CMK (cell line): Measurements from ENCODE around the gene PLIN3.
"Not testable (repeated sequence)": the region's sequence is repeated elsewhere in the genome, so short reads cannot be mapped to it uniquely, and the experiment has no call there.

Source experiments
- DNase-seq: peaks from one replicate; pipeline ENCODE4 v3.0.0-alpha.2; 2010; ENCODE audit warnings: low read depth

The PLIN3 gene, protein sequence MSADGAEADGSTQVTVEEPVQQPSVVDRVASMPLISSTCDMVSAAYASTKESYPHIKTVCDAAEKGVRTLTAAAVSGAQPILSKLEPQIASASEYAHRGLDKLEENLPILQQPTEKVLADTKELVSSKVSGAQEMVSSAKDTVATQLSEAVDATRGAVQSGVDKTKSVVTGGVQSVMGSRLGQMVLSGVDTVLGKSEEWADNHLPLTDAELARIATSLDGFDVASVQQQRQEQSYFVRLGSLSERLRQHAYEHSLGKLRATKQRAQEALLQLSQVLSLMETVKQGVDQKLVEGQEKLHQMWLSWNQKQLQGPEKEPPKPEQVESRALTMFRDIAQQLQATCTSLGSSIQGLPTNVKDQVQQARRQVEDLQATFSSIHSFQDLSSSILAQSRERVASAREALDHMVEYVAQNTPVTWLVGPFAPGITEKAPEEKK

DNA sequence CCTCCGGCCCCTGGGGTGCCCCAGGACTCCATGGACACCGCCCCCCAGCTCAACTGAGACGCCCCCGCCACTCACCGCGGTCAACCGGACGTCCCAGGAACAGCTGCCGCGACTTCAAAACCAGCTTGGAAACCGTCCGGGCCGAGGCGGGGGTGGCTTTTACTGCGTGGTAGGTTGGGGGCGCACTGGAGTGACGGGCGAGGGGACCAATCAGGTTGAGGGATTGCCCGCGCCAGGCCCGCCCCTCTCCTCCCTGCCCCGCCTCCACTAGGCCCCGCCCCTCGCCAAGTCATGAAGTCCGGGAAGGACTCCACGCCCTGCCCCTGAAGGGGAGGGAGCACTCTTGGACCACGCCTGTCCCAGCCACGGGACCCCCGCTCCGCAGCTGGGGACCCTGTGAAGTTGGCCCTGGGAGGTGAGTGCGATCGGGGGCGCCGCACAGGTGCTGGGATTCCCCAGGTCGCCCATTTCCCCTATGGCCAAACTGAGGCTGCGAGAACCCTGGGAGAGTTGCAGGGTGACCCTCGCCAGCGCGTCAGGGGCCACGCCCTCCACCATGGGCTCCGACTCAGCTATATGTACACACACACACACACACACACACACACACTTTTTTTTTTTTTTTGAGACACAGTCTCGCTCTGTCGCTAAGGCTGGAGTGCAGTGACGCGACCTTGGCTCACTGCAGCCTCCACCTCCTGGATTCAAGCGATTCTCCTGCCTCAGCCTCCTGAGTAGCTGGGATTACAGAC, at the start of gene PLIN3:
Gene PLIN3, minus strand, starts transcription at position 134 of the 752 bp plus-strand sequence. CDS start 6,273 bp downstream, outside the sequence.
- peak; percentile 93 for DNase-seq

DNA sequence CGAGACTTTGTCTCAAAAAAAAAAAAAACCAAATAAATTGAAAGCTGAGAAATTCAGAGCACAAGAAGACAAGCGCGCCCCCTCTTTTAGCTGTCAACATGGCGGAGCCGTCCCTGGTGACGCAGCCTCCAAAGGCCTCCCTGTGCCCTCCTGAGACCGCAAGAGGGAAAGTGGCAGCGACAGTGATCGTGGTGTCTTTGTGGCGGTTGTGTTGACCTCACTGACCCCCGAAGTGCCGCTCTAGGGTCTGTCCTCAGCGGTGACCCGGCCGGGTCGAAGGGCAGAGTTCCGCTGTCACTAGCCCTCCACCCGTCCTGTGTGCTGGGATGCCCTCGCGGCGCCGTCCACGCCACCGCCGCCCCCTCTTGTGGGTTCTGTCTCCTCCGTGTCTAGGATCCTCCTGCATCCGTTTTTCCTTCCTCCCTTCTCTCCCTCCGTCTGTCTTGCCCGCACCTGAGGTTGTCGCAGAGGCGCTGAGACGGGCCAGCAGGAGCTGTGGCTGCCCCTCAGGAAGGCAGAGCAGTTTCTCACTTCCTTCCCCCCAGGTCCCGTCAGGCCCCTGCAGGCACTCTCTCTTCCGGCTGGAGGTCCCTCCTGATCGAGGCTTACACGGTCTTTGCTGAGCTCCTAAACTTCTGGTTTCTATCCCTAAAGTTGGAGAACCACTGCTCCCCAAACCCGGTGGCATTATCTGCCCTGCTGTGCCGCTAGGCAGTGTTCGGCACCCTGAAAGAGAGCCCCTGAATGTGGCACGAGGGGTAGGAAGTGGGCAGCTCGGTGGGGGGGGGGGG, 49.0 kb upstream of the PLIN3 start:
- peak; percentile 58 for DNase-seq

DNA sequence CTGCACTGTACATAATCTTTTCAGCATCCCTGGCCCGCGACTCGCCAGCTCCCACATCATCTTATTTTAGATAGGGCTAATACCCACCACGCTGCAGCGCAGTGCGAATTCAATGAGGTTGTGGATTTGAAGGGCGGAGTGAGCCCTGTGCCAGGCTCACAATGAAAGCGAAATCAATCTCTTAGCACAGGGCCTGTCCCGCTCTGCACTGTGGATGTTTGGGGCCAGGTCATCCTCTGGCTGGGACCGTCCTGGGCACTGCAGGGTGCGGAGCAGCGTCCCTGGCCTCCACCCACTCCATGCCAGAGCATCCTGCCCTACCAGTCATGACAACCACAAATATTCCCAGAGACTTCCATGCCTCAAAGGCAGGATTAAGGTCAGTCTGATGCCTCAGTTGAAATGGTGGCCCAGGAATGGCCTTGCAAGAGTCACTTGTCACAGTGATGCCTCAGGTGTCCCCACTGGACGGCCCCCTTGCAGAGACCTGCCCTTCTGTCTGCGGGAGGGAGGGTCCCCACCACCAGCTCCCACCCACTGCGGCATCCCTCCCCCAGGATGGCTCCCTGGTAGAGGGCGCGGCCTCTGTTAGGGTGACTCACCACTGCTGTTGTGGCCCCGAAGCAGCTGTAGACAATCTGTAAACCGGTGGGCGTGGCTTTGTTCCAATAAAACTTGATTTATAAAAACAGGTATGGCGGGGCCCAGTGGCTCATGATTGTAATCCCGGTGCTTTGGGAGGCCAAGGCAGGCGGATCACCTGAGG, 47.5 kb upstream of the PLIN3 start:
- DNase-seq: no peak

DNA sequence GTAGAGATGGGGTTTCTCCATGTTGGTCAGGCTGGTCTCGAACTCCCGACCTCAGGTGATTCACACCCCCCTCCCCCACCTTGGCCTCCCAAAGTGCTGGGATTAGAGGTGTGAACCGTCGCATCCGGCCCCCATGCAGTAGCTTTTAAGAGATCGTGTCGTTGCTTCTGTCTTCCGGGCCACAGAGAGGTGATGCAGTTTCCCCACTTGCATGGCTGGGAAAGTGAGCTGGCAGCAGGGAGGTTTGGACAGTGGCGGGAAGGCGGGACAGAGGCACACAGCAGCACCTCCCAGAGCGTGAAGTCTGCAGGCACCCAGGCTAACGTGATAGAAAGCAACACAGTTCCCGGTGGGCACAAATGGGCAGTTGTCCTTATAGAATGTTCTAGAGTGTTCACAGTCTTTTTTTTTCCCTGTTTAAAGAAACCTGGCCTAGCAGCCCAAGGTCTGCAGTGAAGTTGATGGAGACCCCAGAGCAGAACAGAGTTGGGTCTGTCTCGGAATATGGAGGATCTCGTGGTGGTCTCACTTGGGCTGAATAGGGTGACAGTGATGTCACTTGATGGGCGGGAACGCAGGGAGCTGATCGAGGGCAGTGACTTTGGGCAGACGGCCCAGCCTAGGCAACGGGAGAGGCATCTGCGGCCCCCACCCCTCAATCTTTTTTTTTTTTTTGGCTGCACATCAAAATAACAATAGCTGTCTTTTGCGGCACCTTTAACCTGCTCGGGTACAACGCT, 46.7 kb upstream of the PLIN3 start:
- DNase-seq: no peak

DNA sequence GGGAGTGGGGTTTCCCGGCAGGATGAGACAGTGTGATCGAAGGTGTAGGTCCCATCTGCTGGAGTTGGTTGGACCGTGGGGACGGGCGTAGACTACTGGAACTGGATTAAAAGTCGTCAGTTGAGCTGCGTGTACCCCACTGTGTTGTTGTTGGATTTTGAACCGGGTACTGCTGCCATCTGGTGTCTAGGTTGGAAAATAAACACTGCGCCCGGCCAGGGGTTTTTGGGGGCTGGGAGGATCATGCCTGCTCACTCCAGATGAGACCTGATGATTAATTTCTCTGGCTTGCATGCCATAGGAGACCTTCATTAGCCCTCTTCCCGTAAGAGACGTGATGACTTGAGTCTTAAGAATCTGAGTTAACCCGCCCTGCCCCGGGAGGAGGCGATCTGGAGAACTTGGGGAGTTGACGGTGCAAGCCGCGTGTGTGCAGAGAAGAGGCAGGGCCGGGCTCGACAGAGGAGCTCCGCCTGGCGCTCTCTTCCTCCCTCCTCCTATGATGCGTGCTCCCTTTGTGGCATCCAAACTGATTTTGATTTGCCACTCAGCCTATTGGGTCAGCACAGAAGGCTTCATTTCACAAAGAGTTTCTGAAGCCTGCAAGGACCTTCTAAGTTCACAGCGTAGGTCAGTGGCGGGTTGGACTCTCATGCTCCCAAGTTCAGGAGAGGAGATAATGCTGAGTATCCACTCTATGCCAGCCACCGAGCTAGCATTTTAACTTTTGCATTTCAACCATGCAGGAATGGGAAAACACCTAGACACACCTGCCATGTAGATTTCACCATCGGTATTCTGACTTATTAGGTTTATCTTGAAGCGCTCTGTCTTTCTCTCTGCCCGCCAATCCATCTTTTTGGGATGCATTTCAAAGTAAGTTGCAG, 44.6 kb upstream of the PLIN3 start:
- DNase-seq: no peak

DNA sequence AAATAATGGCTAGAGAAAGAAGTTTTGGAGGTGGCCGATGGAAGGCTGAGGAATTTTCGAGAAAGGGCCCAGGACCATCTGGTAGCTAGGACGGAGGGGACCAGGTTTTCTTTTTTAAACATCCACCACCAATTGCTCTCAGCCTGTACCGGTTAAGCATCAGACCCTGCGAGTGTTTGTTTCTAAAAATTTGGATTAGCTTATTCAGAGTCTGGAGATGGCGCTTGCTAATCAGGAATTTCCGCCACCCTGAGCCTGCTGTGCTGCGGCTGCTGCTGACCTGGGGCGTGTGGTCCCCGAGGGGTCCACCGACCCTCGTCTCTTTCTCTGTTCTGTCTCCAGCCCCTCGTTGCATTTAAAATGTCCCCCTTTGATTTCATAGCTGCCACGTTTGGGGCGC, 43.8 kb upstream of the PLIN3 start:
- DNase-seq: no peak

DNA sequence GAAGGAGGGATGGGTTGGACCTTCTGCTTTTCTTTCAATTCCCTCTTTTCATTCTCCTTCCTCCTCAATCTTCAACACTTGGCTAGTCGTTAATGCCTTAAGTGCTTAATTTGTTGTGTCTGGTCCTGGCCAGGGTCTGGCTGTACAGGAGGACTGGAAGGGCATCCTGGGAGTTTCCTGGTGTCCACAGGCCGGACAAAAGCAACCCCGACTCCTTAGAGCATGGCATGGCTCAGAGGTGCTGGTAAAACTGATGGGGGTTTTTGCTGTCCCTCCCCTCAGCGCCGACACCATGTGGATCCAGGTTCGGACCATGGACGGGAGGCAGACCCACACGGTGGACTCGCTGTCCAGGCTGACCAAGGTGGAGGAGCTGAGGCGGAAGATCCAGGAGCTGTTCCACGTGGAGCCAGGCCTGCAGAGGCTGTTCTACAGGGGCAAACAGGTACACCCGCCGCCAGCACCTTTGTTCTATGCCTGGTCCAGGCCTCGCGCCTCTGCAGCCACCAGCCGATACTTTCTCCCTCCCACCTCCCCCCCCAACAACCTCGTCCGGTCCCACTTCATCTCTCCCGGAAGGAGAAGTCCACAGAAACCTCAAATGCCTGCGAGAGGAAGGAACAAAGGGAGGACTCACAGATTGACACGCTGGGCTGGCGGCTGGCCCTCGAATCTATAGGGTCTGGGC, 43.3 kb upstream of the PLIN3 start:
- peak; percentile 53 for DNase-seq

DNA sequence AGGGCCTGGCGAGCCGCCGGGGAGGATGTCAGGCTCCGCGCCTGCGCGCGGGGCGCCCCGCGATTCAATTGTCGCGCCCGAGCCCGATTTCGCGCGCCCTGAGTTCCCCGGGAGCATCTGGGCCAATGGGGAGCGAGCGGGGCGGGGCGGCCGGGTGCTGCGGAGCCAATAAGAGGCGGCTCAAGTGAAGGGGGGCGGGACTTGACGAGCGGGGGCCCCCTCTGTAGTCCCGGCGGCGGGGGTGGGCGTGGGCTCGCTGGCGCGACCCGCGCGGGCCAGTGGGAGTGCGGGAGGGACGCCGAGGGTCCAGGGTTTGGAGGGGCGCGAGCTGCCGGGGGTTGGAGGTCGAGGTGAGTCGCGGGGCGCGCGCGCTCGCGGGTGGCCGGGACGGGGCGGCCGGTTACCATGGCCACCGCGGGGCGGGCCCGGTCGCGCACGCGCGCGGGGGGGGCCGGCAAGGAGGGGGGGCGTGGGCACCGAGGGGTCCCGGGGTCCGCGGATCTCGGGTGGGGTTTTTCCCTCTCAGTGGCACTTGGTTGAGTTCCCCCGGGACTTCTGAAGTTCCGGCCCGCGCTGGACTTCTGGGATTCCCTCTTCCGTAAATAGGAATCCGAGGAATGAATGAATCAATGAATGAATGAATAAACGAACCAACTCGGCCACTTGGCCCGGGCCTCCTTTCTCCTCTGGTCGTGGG, 42.6 kb upstream of the PLIN3 start:
- peak; percentile 81 for DNase-seq

DNA sequence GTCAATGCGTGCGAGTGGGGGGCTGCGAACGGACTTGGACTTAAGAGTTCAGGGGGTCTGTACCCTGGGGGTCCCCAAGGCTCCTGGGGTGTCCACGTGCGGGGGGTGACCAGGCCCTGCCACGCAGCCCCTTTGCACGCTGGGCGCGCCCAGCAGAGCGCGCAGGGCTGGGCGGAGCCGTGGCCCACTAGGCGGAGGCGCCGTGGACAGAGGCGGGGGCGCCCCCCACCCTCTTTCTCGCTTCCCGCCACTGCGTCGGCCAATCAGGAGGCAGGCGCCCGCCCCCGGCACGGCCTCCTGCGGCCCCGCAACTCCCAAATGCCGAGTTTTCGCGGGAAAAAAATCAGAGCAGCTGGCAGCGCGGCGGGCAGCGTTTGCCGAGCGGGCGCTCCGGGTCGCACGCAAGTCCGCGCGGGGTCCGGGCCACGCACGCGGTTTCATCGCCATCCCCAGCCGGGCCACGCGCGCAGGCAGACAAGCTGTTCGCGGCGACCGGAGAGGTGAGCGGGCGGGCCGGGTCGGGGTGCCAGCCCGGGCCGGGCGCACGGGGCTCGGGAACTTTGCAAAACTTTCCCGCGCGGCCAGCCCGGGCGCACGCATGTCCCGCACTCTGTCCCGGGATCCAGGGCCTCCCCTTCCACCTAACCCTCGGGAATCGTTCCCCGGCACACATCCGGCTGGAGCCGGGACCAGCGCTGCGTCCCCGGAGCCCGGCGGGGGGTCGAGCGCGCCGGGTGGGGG, 41.9 kb upstream of the PLIN3 start, which contains the start of gene UHRF1:
Gene UHRF1, plus strand, starts transcription at position 346 of the 741 bp plus-strand sequence. CDS start 1,385 bp downstream, outside the sequence.
- peak; percentile 38 for DNase-seq

DNA sequence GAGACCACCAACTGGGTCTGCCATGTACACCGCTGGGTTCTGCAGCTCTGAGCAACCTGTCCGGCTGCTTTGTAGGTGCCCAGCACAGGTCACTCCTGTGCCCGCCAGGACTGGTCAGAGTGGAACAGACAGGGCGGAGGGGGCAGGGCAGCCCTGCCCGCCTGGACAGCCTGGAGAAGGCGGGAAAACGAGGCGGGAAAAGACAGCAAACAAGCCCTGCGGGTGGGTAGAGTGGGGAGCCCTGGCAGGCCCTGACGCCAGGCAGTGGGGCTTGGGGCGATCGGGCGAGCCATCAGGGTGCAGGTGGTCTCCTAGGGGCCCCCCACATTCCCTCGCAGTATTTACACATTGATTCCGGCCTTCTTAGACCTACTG, 41.3 kb upstream of the PLIN3 start:
- DNase-seq: no peak

DNA sequence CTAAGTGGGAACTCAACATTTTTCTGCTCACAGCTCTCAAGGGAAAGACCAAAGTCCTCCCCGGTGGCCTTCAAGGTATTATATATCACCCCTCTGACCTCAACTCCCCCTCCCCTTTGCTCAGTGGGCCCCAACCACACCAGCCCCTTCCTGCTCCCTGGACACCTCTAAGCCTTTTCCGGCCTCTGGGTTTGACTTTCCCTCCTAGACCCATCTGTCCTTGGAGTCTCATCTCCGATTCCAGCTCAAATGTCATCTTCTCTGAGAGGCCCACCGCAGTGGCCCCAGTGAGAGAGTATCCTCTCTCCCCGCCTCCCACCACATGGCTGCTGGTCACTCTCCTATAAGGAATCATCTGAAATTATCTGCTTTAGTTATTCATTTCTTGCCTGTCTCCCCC, 40.9 kb upstream of the PLIN3 start:
- DNase-seq: no peak

DNA sequence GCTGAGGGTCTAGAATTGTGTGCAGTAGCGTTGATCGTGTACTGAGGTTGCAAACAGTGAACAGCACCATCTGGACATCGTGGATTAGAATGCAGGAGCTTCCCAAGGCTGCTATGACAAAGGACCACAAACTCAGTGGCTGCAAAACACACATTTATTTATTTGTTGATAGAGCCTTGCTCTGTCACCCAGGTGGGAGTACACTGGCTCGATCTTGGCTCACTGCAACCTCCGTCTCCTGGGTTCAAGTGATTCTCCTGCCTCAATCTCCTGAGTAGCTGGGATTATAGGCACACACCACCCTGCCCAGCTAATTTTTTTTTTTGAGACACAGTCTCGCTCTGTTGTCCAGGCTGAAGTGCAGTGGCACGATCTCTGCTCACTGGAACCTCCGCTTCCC, 39.5 kb upstream of the PLIN3 start:
- no peak for DNase-seq

DNA sequence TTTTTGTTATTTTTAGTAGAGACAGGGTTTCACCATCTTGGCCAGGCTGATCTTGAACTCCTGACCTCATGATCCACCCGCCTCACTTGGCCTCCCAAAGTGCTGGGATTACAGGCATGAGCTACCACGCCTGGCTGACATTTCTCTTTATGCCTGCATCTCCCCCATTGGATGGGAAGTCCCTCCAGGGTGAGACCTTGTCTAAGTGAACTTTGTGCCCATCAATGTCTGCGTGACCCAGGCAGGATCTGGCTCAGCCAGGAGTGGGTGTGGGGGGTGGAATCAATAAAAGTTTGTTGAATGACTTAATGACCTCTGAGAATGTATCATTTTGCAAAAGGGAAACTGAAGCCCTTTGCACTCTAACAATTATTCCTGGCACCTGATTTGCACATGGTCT, 37.0 kb upstream of the PLIN3 start:
- no peak for DNase-seq

DNA sequence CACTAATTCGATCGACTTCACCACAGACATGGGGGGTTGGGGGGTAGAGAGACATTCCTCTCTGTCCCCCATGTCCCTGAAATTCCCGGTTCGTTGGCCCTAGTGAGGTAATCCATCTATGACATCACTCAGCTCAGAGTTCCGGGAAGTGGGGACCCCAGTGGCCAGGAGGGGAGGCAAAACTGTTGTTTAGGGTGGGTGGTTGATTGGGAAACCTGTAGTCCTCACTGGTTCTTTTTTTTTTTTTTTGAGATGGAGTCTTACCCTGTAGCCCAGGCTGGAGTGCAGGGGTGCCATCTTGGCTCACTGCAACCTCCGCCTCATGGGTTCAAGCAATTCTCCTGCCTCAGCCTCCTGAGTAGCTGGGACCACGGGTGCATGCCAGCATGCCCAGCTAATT, 35.3 kb upstream of the PLIN3 start, which contains the start of gene ARRDC5:
Gene ARRDC5, minus strand, starts transcription at position 101 of the 400 bp plus-strand sequence. Its CDS starts 71 bp downstream, at position 30.
- DNase-seq: no peak

DNA sequence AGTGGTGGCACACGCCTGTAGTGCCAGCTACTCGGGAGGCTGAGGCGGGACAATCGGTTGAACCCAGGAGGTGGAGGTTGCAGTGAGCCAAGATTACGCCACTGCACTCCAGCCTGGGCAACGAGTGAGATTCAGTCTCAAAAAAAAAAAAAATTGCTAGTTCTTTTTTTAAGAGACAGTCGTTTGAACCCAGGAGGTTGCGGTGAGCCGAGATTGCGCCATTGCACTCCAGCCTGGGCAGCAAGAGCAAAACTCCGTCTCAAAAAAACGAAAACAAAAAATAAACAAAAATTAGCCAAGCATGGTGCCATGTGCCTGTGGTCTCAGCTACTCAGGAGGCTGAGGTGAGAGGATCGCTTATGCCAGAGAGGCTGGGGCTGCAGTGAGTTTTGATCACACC, 33.4 kb upstream of the PLIN3 start:
- DNase-seq: not testable (repeated sequence)

DNA sequence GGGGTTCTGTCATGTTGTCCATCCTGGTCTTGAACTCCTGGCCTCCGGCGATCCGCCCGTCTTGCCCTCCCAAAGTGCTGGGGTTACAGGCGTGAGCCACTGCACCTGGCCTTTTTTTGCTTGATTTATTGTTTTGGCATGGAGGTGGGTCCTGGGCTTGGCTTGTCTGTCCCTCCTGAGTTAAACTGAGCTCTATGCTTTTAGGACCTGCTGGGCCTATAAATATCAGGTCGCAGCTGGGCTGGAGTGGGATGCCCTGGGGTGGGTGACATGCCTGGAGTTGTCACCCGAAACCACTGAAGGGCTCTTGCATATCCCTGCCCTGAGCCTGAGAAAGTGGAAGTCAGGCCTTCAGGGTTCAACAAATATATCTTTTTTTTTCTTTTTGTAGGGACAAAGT, 29.7 kb upstream of the PLIN3 start:
- no peak for DNase-seq

DNA sequence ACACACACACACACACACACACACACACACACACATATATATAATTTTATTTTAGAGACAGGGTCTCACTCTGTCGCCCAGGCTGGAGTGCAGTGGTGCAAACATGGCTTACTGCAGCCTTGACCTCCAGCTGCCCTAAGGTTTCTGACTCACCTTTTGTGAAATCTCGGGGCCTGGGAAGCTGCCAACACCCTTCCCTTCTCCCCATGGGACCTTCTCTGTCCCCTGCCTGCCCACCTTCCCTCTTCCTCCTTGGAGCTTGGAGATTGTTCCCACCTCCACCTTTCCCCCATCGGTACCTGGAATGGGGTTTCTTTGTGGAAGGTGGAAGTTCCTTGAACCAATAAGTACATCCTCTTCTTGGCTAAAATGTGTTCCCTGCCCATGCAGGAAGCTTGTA, 28.9 kb upstream of the PLIN3 start:
- DNase-seq: no peak

DNA sequence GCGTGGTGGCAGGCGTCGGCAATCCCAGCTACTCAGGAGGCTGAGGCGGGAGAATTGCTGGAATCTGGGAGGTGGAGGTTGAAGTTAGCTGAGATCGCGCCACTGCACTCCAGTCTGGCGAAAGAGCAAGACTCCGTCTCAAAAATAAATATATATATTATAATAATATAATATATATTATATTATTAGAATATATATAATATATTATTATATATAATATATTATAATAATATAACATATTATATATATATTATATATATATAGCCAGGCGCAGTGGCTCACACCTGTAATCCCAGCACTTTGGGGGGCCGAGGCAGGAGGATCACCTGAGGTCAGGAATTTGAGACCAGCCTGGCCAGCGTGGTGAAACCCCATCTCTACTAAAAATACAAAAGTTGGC, 25.5 kb upstream of the PLIN3 start:
- not testable (repeated sequence) for DNase-seq
